ENCODE data around the gene CLIP3.

DNA sequence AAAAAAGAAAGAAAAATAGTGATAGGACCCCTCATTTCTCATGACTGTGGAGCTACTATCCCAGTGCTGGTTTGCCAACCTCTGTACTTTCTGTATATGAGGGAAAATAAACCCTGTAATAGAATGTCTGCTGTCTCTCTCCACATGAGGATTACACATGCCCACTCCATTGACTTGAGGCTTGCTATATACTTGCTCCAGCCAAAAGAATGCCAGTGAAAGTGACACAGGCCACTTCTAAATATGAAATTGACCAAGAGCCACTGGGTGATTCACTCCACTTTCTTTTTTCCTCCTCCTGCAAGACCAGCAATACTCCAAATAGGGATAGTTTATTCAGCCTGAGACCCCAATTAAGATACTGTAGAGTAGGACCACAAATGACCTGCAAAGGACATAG lies 15.2 kb upstream of the CLIP3 start:
- TF ChIP-seq CTCF (IDR thresholded peaks at IDR 0.05) (no peak), EP300 (IDR thresholded peaks at IDR 0.05) (no peak), POLR2A (IDR thresholded peaks at IDR 0.05) (no peak)

Measured in sigmoid colon (tissue), 4 donors.